ENCODE measurements around the gene MRPL40.

GRCh38 chr22:19482297-19482696 lies 50.0 kb downstream of the MRPL40 start:
- no peak for TF ChIP-seq CTCF (IDR thresholded peaks at IDR 0.05; ENCODE audit: insufficient read depth, low read length)
- no peak for TF ChIP-seq POLR2AphosphoS5 (IDR thresholded peaks at IDR 0.05; ENCODE audit: low read depth)
- no peak for TF ChIP-seq REST (IDR thresholded peaks at IDR 0.05; ENCODE audit: insufficient replicate concordance, low read depth)
